Activated T-cell treated with anti-CD3 and anti-CD28 coated beads, Interleukin-2, amount 50 U/mL, for 72 hours (primary cell): Measurements from ENCODE around the gene TSPOAP1. TPM values are rescaled to one million over a fixed set of nuclear protein-coding genes. Genes with fewer than 3 reads are reported as not detected.

Experiments used
- ATAC-seq, 2 donors: fragments of 150-1000 bp; cut with Tn5 transposase; replicated peaks in 1 of 2; 2 replicates each; pipeline ENCODE4 v1.10.0; 2021; ENCODE audit warnings: moderate library complexity in 2 of 2, mild to moderate bottlenecking in 1 of 2
- DNase-seq, 2 donors: peaks; one replicate each; pipeline ENCODE4 v3.0.0; 2021 to 2022; ENCODE audit warnings: mixed read lengths in 1 of 2
- H3K27ac Mint-ChIP-seq: one replicate; pipeline ENCODE4 v1.8.0; 2022; ENCODE audit warnings: mild to moderate bottlenecking, moderate library complexity, mixed read lengths
- H3K27me3 Mint-ChIP-seq: one replicate; pipeline ENCODE4 v1.8.0; 2022; ENCODE audit warnings: low read depth, mixed read lengths
- H3K36me3 Mint-ChIP-seq, 2 donors: one replicate each; pipeline ENCODE4 v1.8.0; 2022; ENCODE audit warnings: mixed read lengths in 2 of 2, mild to moderate bottlenecking in 1 of 2; ENCODE audit not compliant: insufficient read depth in 2 of 2
- H3K4me1 Mint-ChIP-seq: one replicate; pipeline ENCODE4 v1.8.0; 2022; ENCODE audit warnings: low read depth, mixed read lengths
- H3K4me3 Mint-ChIP-seq, 2 donors: one replicate each; pipeline ENCODE4 v1.8.0; 2022; ENCODE audit warnings: mild to moderate bottlenecking in 2 of 2, mixed read lengths in 2 of 2, moderate library complexity in 2 of 2
- H3K9me3 Mint-ChIP-seq, 2 donors: one replicate each; pipeline ENCODE4 v1.8.0; 2022; ENCODE audit warnings: mixed read lengths in 2 of 2
- total RNA-seq, 2 donors: library from RNA; stranded (reverse); gene quantifications; one replicate each; pipeline ENCODE4 v1.2.3, GENCODE V29; 2022

TSPOAP1 gene
- total RNA-seq, 2 donors from 2014 or later, result 42.3 to 55.3 TPM

- DNase-seq, result peak; percentile 0 to 19
- Mint-ChIP-seq H3K4me3 (peak overlapping the region; percentile 12 to 74), H3K27ac (no peak overlapping the region), H3K36me3 (no peaks in the 10 kb centered on the region), H3K9me3 (no peaks in the 10 kb centered on the region), H3K4me1 (peaks cover 38% of the 10 kb centered on the region), H3K27me3 (no peaks in the 10 kb centered on the region)
- no peak for ATAC-seq
These were observed 9.9 kb downstream of the TSPOAP1 start for GRCh38 chr17:58318627-58319172.

GRCh38 chr17:58318065-58318481 lies 10.5 kb downstream of the TSPOAP1 start:
- ATAC-seq (peak in 1 of 2 donors; percentile 0), DNase-seq (peak; percentile 0 to 19)
- Mint-ChIP-seq H3K9me3 (no peaks in the 10 kb centered on the region), H3K27me3 (no peaks in the 10 kb centered on the region), H3K27ac (peak overlapping the region; percentile 78), H3K4me3 (peak overlapping the region; percentile 49 to 74), H3K36me3 (no peaks in the 10 kb centered on the region), H3K4me1 (peaks cover 41% of the 10 kb centered on the region)

DNA sequence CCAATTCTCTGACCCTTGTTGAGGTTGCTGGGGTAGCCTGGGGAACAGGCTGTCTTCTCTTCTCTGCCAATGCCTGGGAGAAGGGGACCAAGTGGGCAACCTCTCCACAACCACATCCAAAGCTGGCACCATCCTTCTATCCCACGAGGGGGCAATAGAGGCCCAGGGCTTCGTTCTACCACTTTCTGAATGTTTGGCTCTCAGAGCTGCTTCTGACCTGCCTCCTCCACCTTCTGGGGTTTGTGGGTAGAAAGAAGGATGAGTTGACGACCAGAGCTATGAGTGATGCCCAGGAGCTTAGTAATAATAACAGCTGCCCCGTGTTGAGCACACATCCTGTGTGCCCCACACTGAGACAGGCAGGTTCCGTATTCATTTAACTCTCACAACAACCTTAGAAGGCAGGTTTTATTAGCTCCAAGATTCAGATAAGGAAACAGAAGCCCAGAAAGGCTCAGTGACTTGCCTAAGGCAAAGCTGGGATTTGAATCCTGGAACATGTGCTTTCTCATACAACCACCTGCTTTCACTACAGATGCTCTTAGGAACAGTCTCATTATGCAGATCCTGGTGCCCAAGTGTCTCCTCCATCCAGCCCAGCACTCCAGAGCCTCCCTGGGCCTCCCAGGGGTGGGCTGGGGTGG lies 11.1 kb downstream of the TSPOAP1 start:
- Mint-ChIP-seq H3K4me1 (peaks cover 41% of the 10 kb centered on the region), H3K9me3 (no peaks in the 10 kb centered on the region), H3K27me3 (no peaks in the 10 kb centered on the region), H3K4me3 (peak overlapping the region; percentile 49 to 74), H3K27ac (peak overlapping the region; percentile 78), H3K36me3 (no peaks in the 10 kb centered on the region)
- ATAC-seq (peak; percentile 76 to 90), DNase-seq (peak; percentile 84 to 85)

- ATAC-seq, result no peak
- H3K27me3 Mint-ChIP-seq, result no peaks in the 10 kb centered on the region
- peaks cover 34% of the 10 kb centered on the region for H3K4me1 Mint-ChIP-seq
- H3K27ac Mint-ChIP-seq, result peak overlapping the region; percentile 37
- H3K4me3 Mint-ChIP-seq, result no peak overlapping the region
- DNase-seq, result peak; percentile 0 to 15
- no peaks in the 10 kb centered on the region for H3K36me3 Mint-ChIP-seq
- no peaks in the 10 kb centered on the region for H3K9me3 Mint-ChIP-seq
These were observed 12.2 kb downstream of the TSPOAP1 start for GRCh38 chr17:58316260-58316960.

DNA sequence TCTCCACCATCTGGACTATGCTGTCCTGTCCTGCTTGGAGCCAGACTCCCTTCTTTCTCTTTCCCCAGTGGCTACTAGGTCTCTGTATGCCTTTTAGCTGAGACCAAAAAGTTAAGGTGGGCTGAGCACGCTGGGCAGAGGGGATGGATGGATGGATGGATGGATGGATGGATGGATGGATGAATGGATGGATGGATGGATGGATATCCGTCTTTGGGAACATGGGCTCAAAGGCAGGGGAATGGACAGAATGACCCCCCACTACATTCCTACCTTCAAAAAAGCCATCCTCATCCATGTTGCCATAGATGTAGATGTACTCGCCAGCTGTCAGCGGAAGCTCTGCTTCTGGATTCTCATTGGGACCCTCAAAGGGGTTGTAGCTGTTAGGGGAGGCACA lies 12.8 kb downstream of the TSPOAP1 start:
- Mint-ChIP-seq H3K9me3 (no peaks in the 10 kb centered on the region), H3K4me1 (peaks cover 33% of the 10 kb centered on the region), H3K27ac (peak overlapping the region; percentile 37), H3K27me3 (no peaks in the 10 kb centered on the region), H3K36me3 (no peaks in the 10 kb centered on the region), H3K4me3 (no peak overlapping the region)
- no peak for DNase-seq
- no peak for ATAC-seq

GRCh38 chr17:58315281-58315711 lies 13.3 kb downstream of the TSPOAP1 start:
- Mint-ChIP-seq H3K9me3 (no peaks in the 10 kb centered on the region), H3K4me3 (no peak overlapping the region), H3K4me1 (peaks cover 33% of the 10 kb centered on the region), H3K27ac (peak overlapping the region; percentile 18), H3K36me3 (no peaks in the 10 kb centered on the region), H3K27me3 (no peaks in the 10 kb centered on the region)
- DNase-seq (peak in 1 of 2 donors; percentile 14), ATAC-seq (no peak)

DNA sequence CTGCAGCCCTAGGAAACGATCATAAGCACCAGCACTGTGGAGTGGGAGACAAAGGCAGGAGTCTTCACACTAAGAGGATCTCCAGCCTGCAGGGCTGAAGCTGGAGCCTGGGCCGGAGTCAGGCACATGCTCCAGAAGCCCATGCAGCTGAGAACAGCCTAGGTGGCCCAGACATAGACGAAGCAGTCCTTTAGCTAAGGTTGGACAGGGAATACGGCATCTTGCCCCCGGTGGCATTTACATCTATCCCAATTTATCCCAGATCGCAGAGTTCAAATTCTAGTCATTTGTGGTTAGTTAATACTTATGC lies 13.9 kb downstream of the TSPOAP1 start:
- no peak overlapping the region for H3K4me3 Mint-ChIP-seq
- H3K27me3 Mint-ChIP-seq, result no peaks in the 10 kb centered on the region
- H3K36me3 Mint-ChIP-seq, result no peaks in the 10 kb centered on the region
- peaks cover 30% of the 10 kb centered on the region for H3K4me1 Mint-ChIP-seq
- H3K27ac Mint-ChIP-seq, result no peak overlapping the region
- DNase-seq (no peak), ATAC-seq (no peak)
- no peaks in the 10 kb centered on the region for H3K9me3 Mint-ChIP-seq

DNA sequence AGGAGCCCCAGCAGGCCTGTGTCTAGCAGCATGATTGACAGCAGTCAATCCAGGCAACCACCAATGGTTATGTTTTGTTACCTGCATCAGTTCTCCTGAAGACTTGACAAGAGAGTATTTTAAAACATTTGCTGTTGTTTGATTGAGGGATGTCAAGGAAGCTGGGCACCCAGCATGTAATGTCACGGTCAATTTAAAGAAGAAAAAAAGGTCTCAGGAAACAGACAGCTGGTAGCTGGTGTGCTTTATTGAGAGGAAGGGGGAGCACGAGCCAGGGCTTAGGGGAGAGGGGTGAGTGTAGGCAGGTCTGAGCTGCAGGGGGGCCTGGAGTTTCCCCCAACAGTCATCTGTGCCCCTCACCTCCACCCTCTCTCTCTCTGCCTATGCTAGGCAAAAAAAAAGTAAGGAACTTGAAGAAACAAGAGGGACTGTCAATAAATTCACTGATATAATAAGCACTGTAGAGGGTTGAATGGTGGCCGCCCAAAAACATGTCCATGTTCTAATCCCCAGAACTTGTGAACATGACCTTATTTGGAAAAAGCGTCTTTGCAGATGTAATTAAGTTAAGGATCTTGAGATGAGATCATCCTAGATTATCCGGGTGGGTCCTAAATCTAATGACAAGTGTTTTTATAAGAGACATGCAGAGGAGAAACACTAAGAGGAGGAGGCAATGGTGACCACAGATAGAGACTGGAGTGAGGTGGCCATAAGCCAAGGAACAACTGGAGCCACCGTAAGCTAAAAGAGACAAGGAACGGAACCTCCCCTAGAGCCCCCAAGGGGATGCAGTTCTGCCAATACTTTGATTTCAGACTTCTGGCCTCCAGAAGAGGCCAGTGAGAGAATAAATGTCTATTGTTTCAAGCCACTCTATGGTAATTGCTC lies 14.5 kb downstream of the TSPOAP1 start:
- peaks cover 27% of the 10 kb centered on the region for H3K4me1 Mint-ChIP-seq
- no peaks in the 10 kb centered on the region for H3K36me3 Mint-ChIP-seq
- H3K9me3 Mint-ChIP-seq, result no peaks in the 10 kb centered on the region
- ATAC-seq (no peak), DNase-seq (peak in 1 of 2 donors; percentile 1)
- H3K27me3 Mint-ChIP-seq, result no peaks in the 10 kb centered on the region
- H3K27ac Mint-ChIP-seq, result peak overlapping the region; percentile 5
- no peak overlapping the region for H3K4me3 Mint-ChIP-seq

GRCh38 chr17:58312829-58313228 lies 15.8 kb downstream of the TSPOAP1 start:
- ATAC-seq (no peak), DNase-seq (no peak)
- Mint-ChIP-seq H3K4me1 (peaks cover 17% of the 10 kb centered on the region), H3K4me3 (no peak overlapping the region), H3K27ac (peak overlapping the region; percentile 55), H3K36me3 (no peaks in the 10 kb centered on the region), H3K9me3 (no peaks in the 10 kb centered on the region), H3K27me3 (no peaks in the 10 kb centered on the region)

DNA sequence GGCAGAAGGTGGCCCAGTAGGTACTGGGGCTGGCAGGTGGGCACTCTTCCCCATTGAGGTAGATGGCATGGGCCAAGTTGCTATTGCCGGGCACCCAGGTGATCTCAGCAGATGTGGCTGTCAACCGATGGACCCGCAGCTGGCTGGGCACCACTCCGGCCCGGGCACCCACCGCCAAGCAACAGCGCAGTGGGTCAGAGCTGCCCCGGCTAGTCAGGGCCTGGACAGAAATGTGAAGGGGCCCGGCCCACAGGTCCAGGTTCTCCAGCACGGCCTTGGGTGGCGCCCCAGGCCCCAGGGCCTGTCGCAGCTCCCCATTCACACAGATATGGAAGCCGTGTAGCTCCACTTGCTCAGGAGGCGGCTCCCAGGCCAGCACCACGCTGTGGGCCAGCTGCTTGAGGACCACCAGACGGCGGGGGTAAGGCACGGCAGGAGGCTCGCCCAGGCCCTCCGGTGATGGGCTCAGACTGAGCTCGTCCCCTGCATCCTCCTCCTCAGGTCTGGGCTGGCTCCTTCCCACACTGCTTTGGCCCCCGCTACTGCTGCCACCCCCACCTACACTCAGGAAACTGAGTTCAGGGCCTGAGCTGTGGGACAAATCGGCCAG lies 16.5 kb downstream of the TSPOAP1 start:
- Mint-ChIP-seq H3K4me3 (no peak overlapping the region), H3K36me3 (no peaks in the 10 kb centered on the region), H3K9me3 (no peaks in the 10 kb centered on the region), H3K4me1 (peaks cover 10% of the 10 kb centered on the region), H3K27ac (no peak overlapping the region), H3K27me3 (no peaks in the 10 kb centered on the region)
- DNase-seq (peak in 1 of 2 donors; percentile 9), ATAC-seq (peak in 1 of 2 donors; percentile 2)

DNA sequence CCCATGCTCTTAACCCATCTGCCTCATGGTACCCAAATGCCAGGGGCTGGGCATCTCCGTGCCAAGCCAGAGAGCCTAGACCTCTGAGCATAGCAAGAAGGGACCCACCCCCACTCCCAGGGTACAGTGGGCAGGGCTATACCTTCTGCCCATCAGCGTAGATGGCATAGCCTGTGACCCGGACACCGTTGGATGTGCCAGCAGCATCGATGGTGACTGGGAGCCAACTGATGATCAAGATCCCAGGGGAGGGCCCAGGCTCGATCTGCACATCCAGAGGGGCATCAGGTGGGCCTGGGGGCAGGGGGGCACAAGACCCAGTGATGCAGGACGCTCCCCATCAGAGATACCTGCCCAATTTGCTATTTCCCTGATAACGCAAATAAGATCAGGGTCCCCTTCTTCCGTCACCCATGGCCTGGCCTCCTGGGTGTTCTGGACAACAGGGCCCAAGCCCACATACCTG lies 17.1 kb downstream of the TSPOAP1 start:
- no peak for ATAC-seq
- peak in 1 of 2 donors; percentile 7 for DNase-seq
- H3K27ac Mint-ChIP-seq, result no peak overlapping the region

GRCh38 chr17:58310511-58311428 lies 17.8 kb downstream of the TSPOAP1 start:
- no peak for ATAC-seq
- H3K9me3 Mint-ChIP-seq, result no peaks in the 10 kb centered on the region
- no peaks in the 10 kb centered on the region for H3K27me3 Mint-ChIP-seq
- no peak overlapping the region for H3K4me3 Mint-ChIP-seq
- DNase-seq, result peak in 1 of 2 donors; percentile 6
- H3K4me1 Mint-ChIP-seq, result peaks cover 4% of the 10 kb centered on the region
- H3K36me3 Mint-ChIP-seq, result no peaks in the 10 kb centered on the region
- H3K27ac Mint-ChIP-seq, result no peak overlapping the region

More for the DNA sequence above, 17.1 kb downstream of the TSPOAP1 start:
- Mint-ChIP-seq H3K9me3 (no peaks in the 10 kb centered on the region), H3K4me3 (no peak overlapping the region), H3K4me1 (peaks cover 4% of the 10 kb centered on the region), H3K36me3 (no peaks in the 10 kb centered on the region), H3K27me3 (no peaks in the 10 kb centered on the region)
